HG03103 (cell line): ENCODE results near the gene ADCY2.

Experiments
- ATAC-seq: cut with Tn5 transposase; IDR thresholded peaks from one replicate; pipeline ENCODE4 v1.9.1; 2021; ENCODE audit warnings: low read depth; ENCODE audit not compliant: unreplicated experiment

The ADCY2 gene

GRCh38 chr5:7435503-7435902, 39.6 kb downstream of the ADCY2 start:
- ATAC-seq = no peak

GRCh38 chr5:7436521-7436920, 40.6 kb downstream of the ADCY2 start:
- no peak for ATAC-seq

- ATAC-seq = no peak
Observed at GRCh38 chr5:7437836-7438235, 41.9 kb downstream of the ADCY2 start.

GRCh38 chr5:7445068-7445467, 49.1 kb downstream of the ADCY2 start:
- no peak for ATAC-seq

GRCh38 chr5:7445831-7446230, 49.9 kb downstream of the ADCY2 start:
- no peak for ATAC-seq

- no peak for ATAC-seq
Observed at GRCh38 chr5:7446913-7447312, 51.0 kb downstream of the ADCY2 start.

- ATAC-seq = no peak
Observed at GRCh38 chr5:7453947-7454346, 58.0 kb downstream of the ADCY2 start.

GRCh38 chr5:7456206-7456605, 60.3 kb downstream of the ADCY2 start:
- no peak for ATAC-seq

- no peak for ATAC-seq
Observed at GRCh38 chr5:7461371-7461770, 65.4 kb downstream of the ADCY2 start.

GRCh38 chr5:7462758-7463157, 66.8 kb downstream of the ADCY2 start:
- ATAC-seq = no peak

- no peak for ATAC-seq
Observed at GRCh38 chr5:7464182-7464581, 68.2 kb downstream of the ADCY2 start.

- ATAC-seq = no peak
Observed at GRCh38 chr5:7467179-7467578, 71.2 kb downstream of the ADCY2 start.

GRCh38 chr5:7468742-7469141, 72.8 kb downstream of the ADCY2 start:
- ATAC-seq = no peak

- ATAC-seq = no peak
Observed at GRCh38 chr5:7471710-7472109, 75.8 kb downstream of the ADCY2 start.

- no peak for ATAC-seq
Observed at GRCh38 chr5:7473115-7473514, 77.2 kb downstream of the ADCY2 start.

GRCh38 chr5:7473668-7474215, 77.8 kb downstream of the ADCY2 start:
- ATAC-seq = no peak

GRCh38 chr5:7474821-7475403, 79.0 kb downstream of the ADCY2 start:
- no peak for ATAC-seq

- no peak for ATAC-seq
Observed at GRCh38 chr5:7478459-7478858, 82.5 kb downstream of the ADCY2 start.

- no peak for ATAC-seq
Observed at GRCh38 chr5:7488734-7489133, 92.8 kb downstream of the ADCY2 start.

GRCh38 chr5:7492371-7492770, 96.4 kb downstream of the ADCY2 start:
- ATAC-seq = no peak

- ATAC-seq = no peak
Observed at GRCh38 chr5:7493081-7493480, 97.1 kb downstream of the ADCY2 start.

GRCh38 chr5:7493622-7494021, 97.7 kb downstream of the ADCY2 start:
- ATAC-seq = no peak
